ENCODE data around the gene NFE2.

DNA sequence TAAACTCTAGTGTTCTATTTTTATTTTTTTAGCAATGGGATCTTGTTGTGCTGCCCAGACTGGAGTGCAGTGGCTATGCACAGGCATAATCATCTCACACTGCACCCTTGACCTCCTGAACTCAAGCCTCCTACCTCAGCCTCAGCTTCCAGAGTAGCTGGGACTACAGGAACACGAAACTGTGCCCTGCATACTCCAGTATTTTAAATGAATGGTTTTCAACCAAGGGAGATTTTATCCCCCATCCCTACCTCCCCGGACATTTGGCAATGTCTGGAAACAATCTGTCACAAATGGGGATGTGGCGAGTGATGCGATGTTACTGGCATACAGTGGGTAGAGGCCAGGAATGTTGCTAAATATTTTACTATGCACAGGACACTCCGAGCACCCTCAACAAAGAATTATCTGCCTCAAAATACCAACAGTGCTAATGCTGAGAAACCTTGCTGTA is 23.0 kb downstream of the NFE2 start:
- TF ChIP-seq SUZ12 (IDR thresholded peaks at IDR 0.05; ENCODE audit: extremely low read depth, insufficient read depth, insufficient read length) (no peak), YY1 (IDR thresholded peaks at IDR 0.05; ENCODE audit: insufficient read depth, insufficient read length) (no peak), ZNF274 (IDR thresholded peaks at IDR 0.05; ENCODE audit: low read depth, low read length) (no peak)

Measured in NT2/D1 (cell line).